Measurements from ENCODE around the gene CDK5RAP2.
A peak's percentile ranks its signal among the peaks of the same experiment; 100 is the strongest.

CDK5RAP2 gene

GRCh38 chr9:120418315-120418714, 161.7 kb downstream of the CDK5RAP2 start:
- Mint-ChIP-seq H3K36me3 (ENCODE audit: low read depth) (peaks cover 56% of the 10 kb centered on the region), H3K27ac (no peak overlapping the region), H3K4me1 (peaks cover 5% of the 10 kb centered on the region), H3K27me3 (ENCODE audit: low read depth) (no peaks in the 10 kb centered on the region), H3K9me3 (no peaks in the 10 kb centered on the region), H3K4me3 (no peak overlapping the region)
- no peak for TF ChIP-seq CTCF (IDR thresholded peaks at IDR 0.05; ENCODE audit: unreplicated experiment in 3 of 3)

GRCh38 chr9:120416781-120417427, 163.1 kb downstream of the CDK5RAP2 start:
- no peak overlapping the region for H3K4me3 Mint-ChIP-seq
- H3K9me3 Mint-ChIP-seq: no peaks in the 10 kb centered on the region
- no peak for TF ChIP-seq CTCF (IDR thresholded peaks at IDR 0.05; ENCODE audit: unreplicated experiment in 3 of 3)
- H3K4me1 Mint-ChIP-seq: peaks cover 12% of the 10 kb centered on the region
- peaks cover 53% of the 10 kb centered on the region for H3K36me3 Mint-ChIP-seq (ENCODE audit: low read depth)
- H3K27ac Mint-ChIP-seq: no peak overlapping the region
- H3K27me3 Mint-ChIP-seq (ENCODE audit: low read depth): no peaks in the 10 kb centered on the region

- Mint-ChIP-seq H3K36me3 (ENCODE audit: low read depth) (peaks cover 49% of the 10 kb centered on the region), H3K4me1 (peaks cover 12% of the 10 kb centered on the region), H3K27me3 (ENCODE audit: low read depth) (no peaks in the 10 kb centered on the region), H3K9me3 (no peaks in the 10 kb centered on the region), H3K27ac (peak overlapping the region in 1 of 3 experiments; percentile 39), H3K4me3 (no peak overlapping the region)
- no peak for TF ChIP-seq CTCF (IDR thresholded peaks at IDR 0.05; ENCODE audit: unreplicated experiment in 3 of 3)
Measured at GRCh38 chr9:120413121-120414048, 166.6 kb downstream of the CDK5RAP2 start.

GRCh38 chr9:120412425-120412951, 167.5 kb downstream of the CDK5RAP2 start:
- Mint-ChIP-seq H3K36me3 (ENCODE audit: low read depth) (peaks cover 46% of the 10 kb centered on the region), H3K4me3 (no peak overlapping the region), H3K9me3 (no peaks in the 10 kb centered on the region), H3K27ac (peak overlapping the region in 2 of 3 experiments; percentile 31 to 39), H3K4me1 (peaks cover 12% of the 10 kb centered on the region), H3K27me3 (ENCODE audit: low read depth) (no peaks in the 10 kb centered on the region)
- TF ChIP-seq CTCF (IDR thresholded peaks at IDR 0.05; ENCODE audit: unreplicated experiment in 3 of 3): no peak

GRCh38 chr9:120411862-120412424, 168.0 kb downstream of the CDK5RAP2 start:
- no peak for TF ChIP-seq CTCF (IDR thresholded peaks at IDR 0.05; ENCODE audit: unreplicated experiment in 3 of 3)
- no peaks in the 10 kb centered on the region for H3K9me3 Mint-ChIP-seq
- H3K27ac Mint-ChIP-seq: peak overlapping the region in 2 of 3 experiments; percentile 31 to 39
- H3K4me1 Mint-ChIP-seq: peaks cover 12% of the 10 kb centered on the region
- peaks cover 46% of the 10 kb centered on the region for H3K36me3 Mint-ChIP-seq (ENCODE audit: low read depth)
- H3K4me3 Mint-ChIP-seq: no peak overlapping the region
- H3K27me3 Mint-ChIP-seq (ENCODE audit: low read depth): no peaks in the 10 kb centered on the region

Data from nephron (organoid).